ENCODE results near the gene SNX10. TPM values are rescaled to one million over a fixed set of nuclear protein-coding genes. Genes with fewer than 3 reads are reported as not detected.

The SNX10 gene
- total RNA-seq, 2 donors from 2014 or later, result 2.3 to 5.6 TPM

DNA sequence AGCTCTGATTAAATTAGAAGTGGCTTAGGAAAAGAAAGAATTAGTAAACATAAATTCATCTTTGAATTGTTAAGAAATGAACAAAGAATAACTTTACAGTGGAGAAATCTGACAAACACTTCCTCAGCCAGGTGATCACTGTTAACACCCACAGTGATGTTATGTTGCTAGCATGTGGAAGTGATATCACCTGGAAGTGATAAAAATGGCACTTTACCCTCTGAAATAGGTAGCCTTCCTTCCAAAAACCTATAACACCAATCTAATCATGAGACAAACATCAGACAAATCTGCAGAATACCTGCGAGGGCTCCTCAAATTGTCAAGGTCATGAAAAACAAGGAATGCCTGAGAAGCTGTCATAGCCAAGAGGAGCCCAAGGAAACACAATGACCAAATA, 59.5 kb downstream of the SNX10 start:
- DNase-seq (ENCODE audit: low spot score) (no peak), ATAC-seq (ENCODE audit: insufficient number of reproducible peaks, low FRiP score, low read depth) (no peak)

DNA sequence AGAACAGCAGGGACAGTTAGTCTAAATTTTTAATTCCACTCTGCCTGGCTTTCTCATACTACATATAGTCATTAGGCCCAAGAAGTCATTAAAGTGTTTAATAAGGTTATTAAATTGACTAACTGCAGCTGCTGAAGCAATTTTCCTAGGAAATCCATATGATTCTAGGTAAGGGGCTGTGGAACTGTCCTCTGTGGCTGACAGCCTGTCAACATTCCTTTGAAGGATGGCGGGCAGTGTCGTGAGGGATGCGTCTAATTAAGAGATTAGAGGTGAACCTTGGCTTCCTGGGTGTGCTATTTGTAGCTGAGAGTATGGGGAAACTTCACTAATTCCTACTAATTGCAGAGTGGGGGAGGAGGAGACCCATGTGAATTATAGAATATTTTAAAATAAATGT, 64.6 kb downstream of the SNX10 start:
- no peaks in the 10 kb centered on the region for H3K36me3 ChIP-seq
- TF ChIP-seq, protein P1, sequence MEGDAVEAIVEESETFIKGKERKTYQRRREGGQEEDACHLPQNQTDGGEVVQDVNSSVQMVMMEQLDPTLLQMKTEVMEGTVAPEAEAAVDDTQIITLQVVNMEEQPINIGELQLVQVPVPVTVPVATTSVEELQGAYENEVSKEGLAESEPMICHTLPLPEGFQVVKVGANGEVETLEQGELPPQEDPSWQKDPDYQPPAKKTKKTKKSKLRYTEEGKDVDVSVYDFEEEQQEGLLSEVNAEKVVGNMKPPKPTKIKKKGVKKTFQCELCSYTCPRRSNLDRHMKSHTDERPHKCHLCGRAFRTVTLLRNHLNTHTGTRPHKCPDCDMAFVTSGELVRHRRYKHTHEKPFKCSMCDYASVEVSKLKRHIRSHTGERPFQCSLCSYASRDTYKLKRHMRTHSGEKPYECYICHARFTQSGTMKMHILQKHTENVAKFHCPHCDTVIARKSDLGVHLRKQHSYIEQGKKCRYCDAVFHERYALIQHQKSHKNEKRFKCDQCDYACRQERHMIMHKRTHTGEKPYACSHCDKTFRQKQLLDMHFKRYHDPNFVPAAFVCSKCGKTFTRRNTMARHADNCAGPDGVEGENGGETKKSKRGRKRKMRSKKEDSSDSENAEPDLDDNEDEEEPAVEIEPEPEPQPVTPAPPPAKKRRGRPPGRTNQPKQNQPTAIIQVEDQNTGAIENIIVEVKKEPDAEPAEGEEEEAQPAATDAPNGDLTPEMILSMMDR (IDR thresholded peaks at IDR 0.05), result no peak
- no peaks in the 10 kb centered on the region for H3K4me1 ChIP-seq (ENCODE audit: control insufficient read depth in 1 of 2, low read depth in 2 of 2)
- H3K4me3 ChIP-seq, result no peak overlapping the region
- DNase-seq (ENCODE audit: low spot score), result no peak
- no peak for ATAC-seq (ENCODE audit: insufficient number of reproducible peaks, low FRiP score, low read depth)
- H3K9me3 ChIP-seq, result no peaks in the 10 kb centered on the region
- H3K27ac ChIP-seq, result no peak overlapping the region
- no peaks in the 10 kb centered on the region for H3K27me3 ChIP-seq (replicated peaks; ENCODE audit: insufficient read depth)

More for the DNA sequence above, 59.5 kb downstream of the SNX10 start:
- Histone ChIP-seq H3K4me1 (ENCODE audit: control insufficient read depth in 1 of 2, low read depth in 2 of 2) (no peaks in the 10 kb centered on the region), H3K27me3 (replicated peaks; ENCODE audit: insufficient read depth) (no peaks in the 10 kb centered on the region), H3K27ac (no peak overlapping the region), H3K4me3 (no peak overlapping the region), H3K9me3 (no peaks in the 10 kb centered on the region), H3K36me3 (no peaks in the 10 kb centered on the region)
- TF ChIP-seq, protein P1 (IDR thresholded peaks at IDR 0.05), result no peak

DNA sequence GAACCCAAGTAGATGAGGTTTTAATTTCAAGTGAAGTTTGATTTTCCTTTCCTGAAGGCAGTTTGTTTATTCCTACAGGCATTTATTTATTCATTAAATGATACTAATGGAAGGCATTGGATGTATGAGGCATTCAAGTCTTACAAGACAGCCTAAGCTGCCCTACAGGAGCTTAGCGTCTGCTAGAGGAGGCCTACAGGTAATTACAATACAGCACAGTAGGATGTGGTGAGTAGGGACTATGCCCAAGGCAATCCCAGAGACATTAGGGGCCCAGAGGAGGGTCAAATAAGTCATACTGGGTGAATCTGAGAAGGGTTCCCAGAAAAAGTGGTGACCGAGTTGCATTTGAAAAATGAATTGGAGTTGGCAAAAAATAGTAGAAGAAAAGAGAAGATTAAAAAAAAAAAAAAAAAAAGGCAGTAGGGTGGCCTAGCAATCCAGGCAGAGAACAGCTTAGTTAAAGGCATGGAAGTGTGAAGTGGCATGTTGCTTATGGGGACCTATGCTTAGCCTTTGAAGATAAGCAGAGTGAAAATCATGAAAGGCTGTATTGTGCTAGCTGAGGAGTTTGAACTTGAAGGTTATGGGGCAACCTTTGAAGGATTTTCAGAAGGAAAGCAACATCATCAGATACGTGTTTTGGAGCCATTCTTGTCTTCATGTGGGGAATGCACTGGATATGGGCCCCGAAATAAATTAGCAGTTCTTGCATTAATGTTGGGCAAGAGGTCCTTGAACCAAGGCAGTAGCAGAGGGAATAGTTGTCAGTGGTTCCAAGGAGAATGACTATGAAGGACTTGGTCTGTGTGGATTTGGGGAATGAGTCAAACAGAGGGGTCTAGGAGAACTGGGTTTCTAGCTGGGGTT, 65.5 kb downstream of the SNX10 start:
- no peak overlapping the region for H3K27ac ChIP-seq
- H3K27me3 ChIP-seq (replicated peaks; ENCODE audit: insufficient read depth), result no peaks in the 10 kb centered on the region
- no peaks in the 10 kb centered on the region for H3K36me3 ChIP-seq
- no peak for ATAC-seq (ENCODE audit: insufficient number of reproducible peaks, low FRiP score, low read depth)
- TF ChIP-seq, protein P1 (IDR thresholded peaks at IDR 0.05), result no peak
- no peaks in the 10 kb centered on the region for H3K4me1 ChIP-seq (ENCODE audit: control insufficient read depth in 1 of 2, low read depth in 2 of 2)
- no peak overlapping the region for H3K4me3 ChIP-seq
- no peaks in the 10 kb centered on the region for H3K9me3 ChIP-seq
- DNase-seq (ENCODE audit: low spot score), result no peak

DNA sequence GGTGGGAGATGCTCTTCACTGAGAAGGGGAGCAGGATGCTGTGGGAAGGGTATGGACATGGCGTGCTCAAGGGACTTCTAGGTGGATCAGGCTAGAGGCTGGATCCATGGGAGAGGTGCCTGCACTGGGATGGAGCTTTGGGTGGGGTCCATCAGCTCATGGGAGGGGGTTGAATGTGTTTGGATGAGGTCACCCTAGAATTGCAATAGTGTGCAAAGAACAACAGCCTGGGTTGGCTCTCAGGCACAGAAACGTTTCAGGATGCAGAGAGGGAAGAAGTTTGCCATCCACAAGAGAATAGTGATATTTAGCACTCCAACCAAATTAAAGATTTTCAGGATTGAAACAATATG, 66.1 kb downstream of the SNX10 start:
- Histone ChIP-seq H3K4me3 (no peak overlapping the region), H3K27ac (no peak overlapping the region), H3K36me3 (no peaks in the 10 kb centered on the region), H3K27me3 (replicated peaks; ENCODE audit: insufficient read depth) (no peaks in the 10 kb centered on the region), H3K4me1 (ENCODE audit: control insufficient read depth in 1 of 2, low read depth in 2 of 2) (no peaks in the 10 kb centered on the region), H3K9me3 (no peaks in the 10 kb centered on the region)
- TF ChIP-seq, protein P1 (IDR thresholded peaks at IDR 0.05), result no peak
- no peak for DNase-seq (ENCODE audit: low spot score)
- no peak for ATAC-seq (ENCODE audit: insufficient number of reproducible peaks, low FRiP score, low read depth)

DNA sequence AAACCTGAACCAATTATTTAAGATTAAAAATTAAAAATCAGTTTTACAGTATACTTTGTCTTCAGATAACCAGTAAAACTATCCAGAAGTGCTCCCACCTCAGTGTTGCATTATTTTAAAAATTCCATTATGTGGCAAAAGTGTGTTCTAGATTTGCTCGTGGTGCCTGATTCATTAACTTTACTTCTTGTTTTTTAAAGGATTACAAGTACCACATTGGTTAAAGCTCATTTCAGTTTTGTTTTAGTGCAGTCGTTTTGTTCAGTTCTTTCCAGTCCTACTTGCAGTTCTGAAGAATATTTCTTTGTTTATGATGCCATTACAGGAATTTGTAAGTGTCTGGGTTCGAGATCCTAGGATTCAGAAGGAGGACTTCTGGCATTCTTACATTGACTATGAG, 69.0 kb downstream of the SNX10 start:
- Histone ChIP-seq H3K27ac (no peak overlapping the region), H3K9me3 (no peaks in the 10 kb centered on the region), H3K4me1 (ENCODE audit: control insufficient read depth in 1 of 2, low read depth in 2 of 2) (no peaks in the 10 kb centered on the region), H3K27me3 (replicated peaks; ENCODE audit: insufficient read depth) (no peaks in the 10 kb centered on the region), H3K36me3 (no peaks in the 10 kb centered on the region), H3K4me3 (no peak overlapping the region)
- TF ChIP-seq, protein P1 (IDR thresholded peaks at IDR 0.05), result no peak
- DNase-seq (ENCODE audit: low spot score), result no peak
- no peak for ATAC-seq (ENCODE audit: insufficient number of reproducible peaks, low FRiP score, low read depth)

Data from thoracic aorta (tissue), 2 donors.